Large intestine (tissue), 3 donors: ENCODE measurements around the gene ZNF345. TPM values are rescaled to one million over a fixed set of nuclear protein-coding genes. Genes with fewer than 3 reads are reported as not detected.

Experiments
- DNase-seq, 2 donors: peaks; one replicate each; pipeline versions ENCODE4 v3.0.0 to v3.0.0-alpha.2; 2013
- H3K27ac ChIP-seq: one replicate; pipeline ENCODE4 v1.5.1; 2013; ENCODE audit warnings: low read length
- H3K27me3 ChIP-seq: 2 replicates; pipeline ENCODE4 v1.6.1; 2013; ENCODE audit warnings: low read length; ENCODE audit not compliant: control insufficient read depth, insufficient read depth
- H3K36me3 ChIP-seq: 2 replicates; pipeline ENCODE4 v1.6.1; 2013; ENCODE audit warnings: low read length; ENCODE audit not compliant: control insufficient read depth, insufficient read depth
- H3K4me1 ChIP-seq: one replicate; pipeline ENCODE4 v1.6.1; 2013; ENCODE audit warnings: low read length; ENCODE audit not compliant: control insufficient read depth, insufficient read depth
- H3K4me3 ChIP-seq: one replicate; pipeline ENCODE4 v1.5.1; 2013; ENCODE audit warnings: low read length
- H3K9me3 ChIP-seq: one replicate; pipeline ENCODE4 v1.6.1; 2013; ENCODE audit warnings: mild to moderate bottlenecking, low read depth, low read length, moderate library complexity; ENCODE audit not compliant: control insufficient read depth
- WGBS: methylation state at CpG from one replicate; pipeline ENCODE4 v1.1.5; 2013; ENCODE audit warnings: low lambda C conversion rate; ENCODE audit not compliant: insufficient coverage; 5-methylcytosine and 5-hydroxymethylcytosine counted together
- polyA plus RNA-seq: library from polyadenylated mRNA; unstranded; fragments of 120-200 nt; gene quantifications from one replicate; pipeline ENCODE4 v1.2.1, GENCODE V29; 2013

ZNF345 gene
- polyA plus RNA-seq, 1 donor = 11.0 TPM

DNA sequence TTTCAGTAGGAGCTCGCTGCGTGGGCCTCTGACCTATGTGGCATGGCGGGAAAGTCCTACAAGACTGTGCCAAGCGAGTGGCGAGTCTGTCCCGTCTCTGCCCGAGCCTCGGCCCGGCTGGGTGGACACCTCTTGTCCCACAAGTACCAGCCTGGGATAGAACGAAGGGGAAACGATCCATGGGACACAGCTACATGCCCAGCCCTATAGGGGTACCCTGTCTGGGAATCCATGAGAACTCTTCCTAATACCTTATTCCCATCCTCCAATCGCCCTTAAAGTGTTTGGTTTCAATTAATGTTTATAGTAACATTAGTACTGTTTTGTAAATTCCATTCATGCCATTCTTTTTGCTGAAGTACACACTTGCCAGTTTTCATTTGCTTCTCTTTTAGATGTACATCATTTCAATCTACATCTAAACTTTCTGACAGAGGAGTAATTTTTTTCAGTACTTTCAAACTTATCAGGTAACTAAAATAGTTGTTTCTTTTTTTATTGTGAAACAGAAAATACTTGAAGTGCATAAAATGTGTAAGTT is 11.8 kb upstream of the ZNF345 start:
- peaks cover 8% of the 10 kb centered on the region for H3K36me3 ChIP-seq
- H3K4me3 ChIP-seq = peak overlapping the region; percentile 73
- peaks cover 26% of the 10 kb centered on the region for H3K9me3 ChIP-seq
- H3K4me1 ChIP-seq = peaks cover 4% of the 10 kb centered on the region
- H3K27me3 ChIP-seq = no peaks in the 10 kb centered on the region
- DNase-seq = no peak
- peak overlapping the region; percentile 98 for H3K27ac ChIP-seq
- 33% methylated on average over 1 of the region's 12 CpGs for WGBS

DNA sequence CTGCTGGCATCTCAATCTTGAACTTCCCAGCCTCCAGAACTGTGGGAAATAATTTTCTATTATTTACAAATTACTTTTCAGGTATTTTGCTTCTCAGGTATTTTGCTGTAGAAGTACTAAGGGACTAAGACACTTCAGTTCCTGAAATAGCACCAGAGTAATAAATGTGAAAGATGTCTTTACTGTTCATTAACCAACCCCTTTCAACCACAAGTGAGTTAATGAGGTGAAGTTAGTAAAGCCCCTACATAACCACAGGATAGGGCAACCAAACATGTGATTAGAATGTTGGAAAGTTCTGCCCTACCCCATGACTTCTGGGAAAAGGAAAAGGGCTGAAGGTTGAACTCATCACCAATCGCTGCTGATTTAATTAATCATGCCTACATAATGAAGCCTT is 2.7 kb upstream of the ZNF345 start:
- DNase-seq = no peak
- H3K9me3 ChIP-seq = peaks cover 16% of the 10 kb centered on the region
- no CpG with 5 or more reads among the region's 1 CpG for WGBS

DNA sequence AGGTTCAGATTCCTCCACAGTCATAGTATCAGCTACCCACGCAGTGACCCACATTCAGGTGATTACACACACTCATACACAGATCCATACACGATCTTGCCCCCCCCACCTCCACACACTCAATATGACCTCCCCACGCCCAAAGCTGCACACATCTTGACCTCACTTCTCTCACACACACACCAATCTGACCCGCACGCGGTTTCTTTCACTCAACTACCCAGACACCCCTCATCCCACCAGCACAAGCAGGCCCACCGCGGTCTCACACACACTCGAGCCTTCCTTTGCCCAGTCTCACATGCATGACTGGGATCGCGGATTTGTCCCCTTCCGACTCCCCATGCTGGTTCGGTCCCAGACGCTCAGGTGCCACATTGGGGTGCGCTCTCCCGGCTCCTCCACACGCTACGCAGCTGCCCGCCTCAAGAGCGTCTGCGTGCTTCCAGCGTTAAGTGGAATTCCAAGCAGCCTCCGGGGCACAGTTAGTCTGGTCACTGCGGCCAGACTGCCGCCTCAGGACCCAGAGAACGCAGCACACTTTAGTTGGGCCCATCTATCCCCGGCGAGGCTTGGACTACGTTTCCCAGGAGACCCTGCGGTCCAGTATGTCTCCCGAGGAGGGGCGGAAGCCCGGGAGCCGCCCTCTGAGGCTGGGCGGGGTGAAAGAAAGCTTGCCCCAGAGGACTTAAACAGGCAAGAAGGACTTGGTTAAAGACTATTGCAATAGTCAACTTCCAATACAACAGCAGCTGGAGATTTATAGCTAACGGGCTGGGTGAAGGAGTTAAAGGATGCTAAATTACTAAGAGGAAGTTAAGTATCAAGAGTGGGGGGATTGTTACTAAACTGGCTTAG is 746 bp upstream of the ZNF345 start:
- 8% methylated on average over 2 of the region's 36 CpGs for WGBS
- Histone ChIP-seq H3K27ac (peak overlapping the region; percentile 89), H3K4me3 (peak overlapping the region; percentile 61), H3K9me3 (peaks cover 13% of the 10 kb centered on the region), H3K27me3 (no peaks in the 10 kb centered on the region), H3K4me1 (peaks cover 2% of the 10 kb centered on the region), H3K36me3 (peaks cover 7% of the 10 kb centered on the region)
- peak; percentile 91 to 96 for DNase-seq

More for the DNA sequence above, 2.7 kb upstream of the ZNF345 start:
- Histone ChIP-seq H3K36me3 (peaks cover 6% of the 10 kb centered on the region), H3K4me1 (peaks cover 2% of the 10 kb centered on the region), H3K27ac (no peak overlapping the region), H3K4me3 (no peak overlapping the region), H3K27me3 (no peaks in the 10 kb centered on the region)

DNA sequence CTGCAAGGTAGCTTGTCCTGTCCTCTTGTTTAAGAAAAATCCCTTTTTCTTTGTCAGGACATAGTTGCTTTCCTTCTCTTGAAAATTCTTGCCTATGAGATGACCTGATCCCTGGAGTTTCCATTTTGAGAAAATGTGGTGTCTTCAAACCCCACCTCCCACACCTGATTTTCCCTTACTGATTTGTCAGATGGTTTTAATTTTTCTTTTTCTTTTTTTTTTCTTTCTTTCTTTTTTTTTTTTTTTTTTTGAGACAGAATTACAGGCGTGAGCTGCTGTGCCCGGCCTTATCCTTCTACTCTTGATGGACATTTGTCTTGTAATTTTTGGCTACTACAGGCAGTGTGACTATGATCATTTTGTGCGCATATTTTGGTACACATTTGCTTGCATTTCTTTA is 1.2 kb downstream of the ZNF345 start:
- H3K4me1 ChIP-seq = peaks cover 2% of the 10 kb centered on the region
- H3K4me3 ChIP-seq = peak overlapping the region; percentile 61
- H3K9me3 ChIP-seq = peaks cover 22% of the 10 kb centered on the region
- H3K27ac ChIP-seq = no peak overlapping the region
- no peak for DNase-seq
- no peaks in the 10 kb centered on the region for H3K27me3 ChIP-seq
- no CpG with 5 or more reads among the region's 3 CpGs for WGBS
- H3K36me3 ChIP-seq = peaks cover 7% of the 10 kb centered on the region

- peaks cover 18% of the 10 kb centered on the region for H3K36me3 ChIP-seq
- H3K4me3 ChIP-seq = no peak overlapping the region
- H3K27ac ChIP-seq = no peak overlapping the region
- H3K27me3 ChIP-seq = no peaks in the 10 kb centered on the region
- no CpG with 5 or more reads among the region's 10 CpGs for WGBS
- DNase-seq = no peak
- no peaks in the 10 kb centered on the region for H3K4me1 ChIP-seq
- peaks cover 53% of the 10 kb centered on the region for H3K9me3 ChIP-seq
These were observed 26.6 kb downstream of the ZNF345 start for GRCh38 chr19:36876993-36877938.

GRCh38 chr19:36891768-36892357 is 41.2 kb downstream of the ZNF345 start:
- no peaks in the 10 kb centered on the region for H3K4me1 ChIP-seq
- H3K9me3 ChIP-seq = peaks cover 47% of the 10 kb centered on the region
- H3K4me3 ChIP-seq = no peak overlapping the region
- peaks cover 16% of the 10 kb centered on the region for H3K36me3 ChIP-seq
- no peak for DNase-seq
- H3K27me3 ChIP-seq = no peaks in the 10 kb centered on the region
- no CpG with 5 or more reads among the region's 3 CpGs for WGBS
- H3K27ac ChIP-seq = no peak overlapping the region

- no CpG with 5 or more reads among the region's 2 CpGs for WGBS
- peaks cover 50% of the 10 kb centered on the region for H3K9me3 ChIP-seq
These were observed 44.2 kb downstream of the ZNF345 start for GRCh38 chr19:36894849-36895383.

GRCh38 chr19:36898422-36898821 is 47.7 kb downstream of the ZNF345 start:
- Histone ChIP-seq H3K27me3 (no peaks in the 10 kb centered on the region), H3K36me3 (peaks cover 14% of the 10 kb centered on the region), H3K9me3 (peaks cover 45% of the 10 kb centered on the region), H3K4me3 (no peak overlapping the region), H3K4me1 (no peaks in the 10 kb centered on the region), H3K27ac (no peak overlapping the region)
- 96% methylated on average over 3 of the region's 4 CpGs for WGBS
- DNase-seq = no peak

More at GRCh38 chr19:36894849-36895383, 44.2 kb downstream of the ZNF345 start:
- Histone ChIP-seq H3K27me3 (no peaks in the 10 kb centered on the region), H3K4me1 (no peaks in the 10 kb centered on the region), H3K27ac (no peak overlapping the region), H3K36me3 (peaks cover 16% of the 10 kb centered on the region), H3K4me3 (no peak overlapping the region)
- DNase-seq = no peak

GRCh38 chr19:36915992-36916830 is 65.5 kb downstream of the ZNF345 start, which contains the start of the genes ZNF568 and ZNF829:
Gene ZNF568, plus strand, starts transcription at chr19:36916332. Its CDS starts 6,439 bp downstream, at chr19:36922771.
Gene ZNF829, minus strand, starts transcription at chr19:36916291. Its CDS starts 1,124 bp downstream, at chr19:36915167.
- Histone ChIP-seq H3K9me3 (no peaks in the 10 kb centered on the region), H3K36me3 (peaks cover 7% of the 10 kb centered on the region), H3K27me3 (no peaks in the 10 kb centered on the region), H3K4me3 (peak within 1 kb of the TSS; percentile 94), H3K27ac (peak within 1 kb of the TSS; percentile 89), H3K4me1 (no peaks in the 10 kb centered on the region)
- peak; percentile 90 to 97 for DNase-seq
- 0% methylated on average over 2 of the region's 57 CpGs for WGBS
